ENCODE measurements around the gene DCXR.
A peak's percentile ranks its signal among the peaks of the same experiment; 100 is the strongest.

The DCXR gene

GRCh38 chr17:82036634-82037091 is 834 bp downstream of the DCXR start:
- DNase-seq, result no peak

- DNase-seq, result no peak
Observed at GRCh38 chr17:82035956-82036633, 1.4 kb downstream of the DCXR start.

GRCh38 chr17:82035488-82035887 is 2.0 kb downstream of the DCXR start:
- no peak for DNase-seq

- DNase-seq, result no peak
Observed at GRCh38 chr17:82034371-82035011, 3.0 kb downstream of the DCXR start.

- no peak for DNase-seq
Observed at GRCh38 chr17:82033359-82034085, 4.0 kb downstream of the DCXR start.

- DNase-seq, result no peak
Observed at GRCh38 chr17:82031885-82032627, 5.4 kb downstream of the DCXR start.

GRCh38 chr17:82031303-82031884 is 6.1 kb downstream of the DCXR start, which contains the start of gene RAC3:
Gene RAC3, plus strand, starts transcription at chr17:82031678. Its CDS starts 84 bp downstream, at chr17:82031762.
- no peak for DNase-seq

- DNase-seq, result peak; percentile 69
Observed at GRCh38 chr17:82030470-82031302, 6.8 kb downstream of the DCXR start.

GRCh38 chr17:82029990-82030469 is 7.5 kb downstream of the DCXR start:
- DNase-seq, result no peak

GRCh38 chr17:82029391-82029790 is 8.1 kb downstream of the DCXR start:
- no peak for DNase-seq

- no peak for DNase-seq
Observed at GRCh38 chr17:82028966-82029365, 8.5 kb downstream of the DCXR start.

- DNase-seq, result no peak
Observed at GRCh38 chr17:82028246-82028645, 9.3 kb downstream of the DCXR start.

GRCh38 chr17:82025401-82026107 is 11.9 kb downstream of the DCXR start:
- DNase-seq, result no peak

GRCh38 chr17:82024859-82025258 is 12.6 kb downstream of the DCXR start:
- no peak for DNase-seq

- DNase-seq, result no peak
Observed at GRCh38 chr17:82023447-82024241, 13.9 kb downstream of the DCXR start.

- peak; percentile 100 for DNase-seq
Observed at GRCh38 chr17:82022981-82023446, 14.5 kb downstream of the DCXR start, which contains the start of gene LRRC45. Gene LRRC45, plus strand, starts transcription at chr17:82023305. Its CDS starts 339 bp downstream, at chr17:82023644.

- no peak for DNase-seq
Observed at GRCh38 chr17:82022310-82022980, 15.1 kb downstream of the DCXR start, which contains the start of gene CENPX. Gene CENPX, minus strand, starts transcription at chr17:82022878. Its CDS starts 17 bp downstream, at chr17:82022861.

GRCh38 chr17:82021900-82022309 is 15.6 kb downstream of the DCXR start:
- no peak for DNase-seq

Measured in fibroblast of upper back skin (primary cell).